OCI-LY7 (cell line): ENCODE measurements around the gene CAPN9. TPM values are rescaled to one million over a fixed set of nuclear protein-coding genes. Genes with fewer than 3 reads are reported as not detected.

Experiments used
- BruUV-seq: library from RNA; stranded (reverse); fragments of 400-500 nt; replicated peaks from 2 replicates; lab custom pipeline; 2021; lab: Mats Ljungman, UMichigan
- CTCF ChIA-PET: fragments of 300-600 bp; sonication (Branson Sonifier 250); formaldehyde crosslinking; loops from one replicate; lab custom pipeline; 2022; ENCODE audit warnings: antibody characterized with exemption; ENCODE audit not compliant: unreplicated experiment; lab: Charles Lee
- POLR2A ChIA-PET: fragments of 300-600 bp; sonication (Branson Sonifier 250); formaldehyde crosslinking; loops from one replicate; lab custom pipeline; 2022; ENCODE audit warnings: antibody characterized with exemption; lab: Charles Lee
- DNase-seq: peaks from one replicate; pipeline ENCODE4 v3.0.0-alpha.2; 2015; ENCODE audit warnings: low spot score
- H2AFZ ChIP-seq: fragments of 200-600 bp; sonication (generic), shearing (Covaris generic); 2 replicates; pipeline ENCODE4 v1.6.1; 2014; ENCODE audit warnings: mild to moderate bottlenecking, antibody characterized with exemption, low read length, moderate library complexity
- H3K27ac ChIP-seq: fragments of 200-600 bp; sonication (generic); 2 replicates; pipeline ENCODE4 v1.5.1; 2014; ENCODE audit warnings: mixed run types, low read depth, mild to moderate bottlenecking, moderate library complexity, low read length, inconsistent platforms; ENCODE audit not compliant: poor library complexity, severe bottlenecking
- H3K36me3 ChIP-seq: fragments of 200-600 bp; sonication (generic); 2 replicates; pipeline ENCODE4 v1.6.1; 2014; ENCODE audit warnings: mild to moderate bottlenecking, antibody characterized with exemption, low read length, moderate library complexity, mixed read lengths; ENCODE audit not compliant: insufficient read depth
- H3K4me1 ChIP-seq: fragments of 200-600 bp; sonication (generic); 2 replicates; pipeline ENCODE4 v1.5.1; 2014; ENCODE audit warnings: mild to moderate bottlenecking, low read length; ENCODE audit not compliant: insufficient read depth, poor library complexity, severe bottlenecking
- H3K4me2 ChIP-seq: fragments of 200-600 bp; sonication (generic); 2 replicates; pipeline ENCODE4 v1.6.1; 2014; ENCODE audit warnings: mild to moderate bottlenecking, low read length
- H3K4me3 ChIP-seq: fragments of 200-600 bp; sonication (generic); 2 replicates; pipeline ENCODE4 v1.5.1; 2014; ENCODE audit warnings: mild to moderate bottlenecking, low read depth, low read length; ENCODE audit not compliant: poor library complexity, severe bottlenecking
- H3K79me2 ChIP-seq: fragments of 200-600 bp; sonication (generic); 2 replicates; pipeline ENCODE4 v1.6.1; 2016; ENCODE audit warnings: low read depth, mild to moderate bottlenecking, low read length, moderate library complexity, mixed read lengths; ENCODE audit not compliant: insufficient read depth
- H3K9me2 ChIP-seq: fragments of 200-600 bp; sonication (generic); 2 replicates; pipeline ENCODE4 v1.6.1; 2016; ENCODE audit warnings: mild to moderate bottlenecking, low read length, mixed read lengths; ENCODE audit not compliant: insufficient read depth
- H3K9me3 ChIP-seq: fragments of 200-600 bp; sonication (generic); 2 replicates; pipeline ENCODE4 v1.6.1; 2014; ENCODE audit warnings: mild to moderate bottlenecking, mixed run types, low read length, mixed read lengths
- H4K20me1 ChIP-seq: fragments of 200-600 bp; sonication (generic); 2 replicates; pipeline ENCODE4 v1.6.1; 2014; ENCODE audit warnings: mild to moderate bottlenecking, antibody characterized with exemption, low read length, moderate library complexity, mixed read lengths; ENCODE audit not compliant: insufficient read depth
- EZH2phosphoT487 ChIP-seq: fragments of 200-600 bp; sonication (generic); IDR thresholded peaks from 2 replicates; pipeline ENCODE4 v1.6.1; 2018; ENCODE audit warnings: low read depth, borderline replicate concordance, mild to moderate bottlenecking, mixed run types, antibody characterized with exemption, low read length, moderate library complexity, mixed read lengths
- intact Hi-C: fragments of 100-400 bp; cut with micrococcal nuclease; formaldehyde crosslinking; loops from one replicate; pipeline ENCODE4 v1.10.0; 2022; ENCODE audit not compliant: unreplicated experiment
- total RNA-seq, 2 experiments: library from RNA; depleted of rRNA in 1 of 2; stranded (reverse); fragments of >200 nt in 1 of 2; shearing (Covaris generic) in 1 of 2; gene quantifications; 2 replicates each; pipeline ENCODE4 v1.2.3, GENCODE V29; 2014 to 2022
- TF ChIP-seq, protein P1 (sequence below): fragments of 200-600 bp; sonication (generic); conservative IDR thresholded peaks from 2 replicates; pipeline ENCODE4 v1.5.1; 2014; ENCODE audit warnings: mild to moderate bottlenecking, antibody characterized with exemption, low read length, moderate library complexity, mixed read lengths

The CAPN9 gene
- total RNA-seq, 2 experiments from 2014 or later = not detected

DNA sequence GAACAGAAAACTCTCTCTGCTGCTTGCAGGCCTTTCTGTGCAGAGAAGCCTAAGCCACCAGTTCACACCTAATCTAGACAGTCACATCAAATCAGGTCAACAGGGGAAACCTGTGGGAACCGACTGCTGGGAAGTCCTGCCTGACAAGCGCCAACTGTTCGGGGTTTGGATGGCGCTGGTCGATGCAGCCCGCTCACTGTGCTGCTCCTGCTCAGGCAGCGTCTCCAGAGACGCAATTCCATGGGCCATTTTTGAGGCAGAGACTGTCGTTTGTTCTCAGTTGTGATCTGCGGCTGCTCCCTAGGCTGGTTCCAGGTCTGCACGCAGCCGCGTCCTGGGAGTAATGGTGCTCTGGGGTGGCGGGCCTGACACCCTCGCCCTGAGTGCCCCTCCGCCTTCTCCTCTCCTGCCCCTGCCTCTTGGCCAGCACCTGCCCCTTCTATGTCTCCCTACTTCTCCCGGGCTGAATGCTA, 34.7 kb upstream of the CAPN9 start:
- CTCF ChIA-PET = no interaction called here
- H3K4me1 ChIP-seq = no peaks in the 10 kb centered on the region
- no peak for TF ChIP-seq EZH2phosphoT487
- TF ChIP-seq, protein P1, sequence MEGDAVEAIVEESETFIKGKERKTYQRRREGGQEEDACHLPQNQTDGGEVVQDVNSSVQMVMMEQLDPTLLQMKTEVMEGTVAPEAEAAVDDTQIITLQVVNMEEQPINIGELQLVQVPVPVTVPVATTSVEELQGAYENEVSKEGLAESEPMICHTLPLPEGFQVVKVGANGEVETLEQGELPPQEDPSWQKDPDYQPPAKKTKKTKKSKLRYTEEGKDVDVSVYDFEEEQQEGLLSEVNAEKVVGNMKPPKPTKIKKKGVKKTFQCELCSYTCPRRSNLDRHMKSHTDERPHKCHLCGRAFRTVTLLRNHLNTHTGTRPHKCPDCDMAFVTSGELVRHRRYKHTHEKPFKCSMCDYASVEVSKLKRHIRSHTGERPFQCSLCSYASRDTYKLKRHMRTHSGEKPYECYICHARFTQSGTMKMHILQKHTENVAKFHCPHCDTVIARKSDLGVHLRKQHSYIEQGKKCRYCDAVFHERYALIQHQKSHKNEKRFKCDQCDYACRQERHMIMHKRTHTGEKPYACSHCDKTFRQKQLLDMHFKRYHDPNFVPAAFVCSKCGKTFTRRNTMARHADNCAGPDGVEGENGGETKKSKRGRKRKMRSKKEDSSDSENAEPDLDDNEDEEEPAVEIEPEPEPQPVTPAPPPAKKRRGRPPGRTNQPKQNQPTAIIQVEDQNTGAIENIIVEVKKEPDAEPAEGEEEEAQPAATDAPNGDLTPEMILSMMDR = no peak
- no TSS peak for BruUV-seq
- H3K9me2 ChIP-seq = no peaks in the 10 kb centered on the region
- H3K27ac ChIP-seq = no peak overlapping the region
- H3K36me3 ChIP-seq = no peaks in the 10 kb centered on the region
- H4K20me1 ChIP-seq = no peaks in the 10 kb centered on the region
- no peaks in the 10 kb centered on the region for H3K9me3 ChIP-seq
- DNase-seq = no peak
- no peak overlapping the region for H3K4me3 ChIP-seq
- no peak overlapping the region for H3K4me2 ChIP-seq
- H2AFZ ChIP-seq = no peak overlapping the region
- POLR2A ChIA-PET = no interaction called here
- no peaks in the 10 kb centered on the region for H3K79me2 ChIP-seq
- intact Hi-C loops = no loop called here

DNA sequence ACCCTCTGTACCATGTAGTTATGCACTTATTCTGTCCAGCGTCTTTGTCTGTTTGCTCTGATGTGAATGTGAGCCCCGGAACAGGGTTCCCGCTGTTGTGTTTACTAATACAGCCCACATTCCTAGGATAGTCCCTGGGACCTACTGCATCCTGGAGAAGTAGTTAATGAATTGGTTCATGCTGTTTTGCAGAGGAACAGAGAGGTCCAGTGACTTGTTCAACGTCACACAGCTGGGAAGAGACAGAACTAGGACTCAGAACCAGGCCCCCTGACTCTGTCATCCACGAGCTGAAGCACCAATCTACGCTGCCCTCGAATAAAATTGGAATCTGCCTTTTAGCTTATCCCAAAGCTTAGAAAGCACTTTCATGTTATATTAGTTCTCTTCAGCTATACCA, 34.0 kb upstream of the CAPN9 start:
- no TSS peak for BruUV-seq
- H2AFZ ChIP-seq = no peak overlapping the region
- no peaks in the 10 kb centered on the region for H3K4me1 ChIP-seq
- ChIA-PET POLR2A (interaction anchor here (1.0 kb wide), 1 partner anchor 70 kb away, joined by 3 read pairs; no protein-coding TSS in a partner anchor), CTCF (interaction anchor here (0.6 kb wide), 1 partner anchor 15 kb away, joined by 3 read pairs; no protein-coding TSS in a partner anchor)
- TF ChIP-seq, protein P1 = no peak
- no peak for TF ChIP-seq EZH2phosphoT487
- no peak overlapping the region for H3K4me2 ChIP-seq
- H3K4me3 ChIP-seq = no peak overlapping the region
- H3K36me3 ChIP-seq = no peaks in the 10 kb centered on the region
- H4K20me1 ChIP-seq = no peaks in the 10 kb centered on the region
- H3K79me2 ChIP-seq = no peaks in the 10 kb centered on the region
- intact Hi-C loops = no loop called here
- no peak for DNase-seq
- H3K27ac ChIP-seq = no peak overlapping the region
- no peaks in the 10 kb centered on the region for H3K9me3 ChIP-seq
- H3K9me2 ChIP-seq = no peaks in the 10 kb centered on the region

DNA sequence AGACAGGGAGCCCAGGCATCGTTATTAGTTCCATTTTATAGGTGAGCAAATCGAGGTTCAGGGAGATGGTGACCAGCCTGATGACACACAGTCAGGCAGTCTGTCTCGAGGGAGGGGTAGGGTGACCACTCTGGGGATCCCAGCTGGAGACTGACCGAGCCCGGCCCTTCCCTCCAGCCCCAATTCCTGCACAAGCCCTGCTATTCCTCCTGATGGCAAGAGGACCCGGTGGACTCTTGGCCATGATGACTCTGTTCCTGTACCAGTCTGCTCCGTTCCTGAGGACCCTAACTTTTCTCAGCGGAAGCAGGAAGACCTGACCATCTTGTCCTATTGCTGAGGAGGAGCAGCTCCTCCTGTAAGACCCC, 33.7 kb upstream of the CAPN9 start:
- H4K20me1 ChIP-seq = no peaks in the 10 kb centered on the region
- ChIA-PET POLR2A (interaction anchor here (1.0 kb wide), 1 partner anchor 71 kb away, joined by 3 read pairs; no protein-coding TSS in a partner anchor), CTCF (interaction anchor here (0.6 kb wide), 1 partner anchor 15 kb away, joined by 3 read pairs; no protein-coding TSS in a partner anchor)
- intact Hi-C loops = no loop called here
- H3K9me2 ChIP-seq = no peaks in the 10 kb centered on the region
- TF ChIP-seq EZH2phosphoT487 = no peak
- TF ChIP-seq, protein P1 = no peak
- BruUV-seq = no TSS peak
- H3K4me3 ChIP-seq = no peak overlapping the region
- H3K36me3 ChIP-seq = no peaks in the 10 kb centered on the region
- no peaks in the 10 kb centered on the region for H3K9me3 ChIP-seq
- no peak overlapping the region for H3K27ac ChIP-seq
- no peaks in the 10 kb centered on the region for H3K79me2 ChIP-seq
- no peak overlapping the region for H2AFZ ChIP-seq
- DNase-seq = no peak
- no peaks in the 10 kb centered on the region for H3K4me1 ChIP-seq
- H3K4me2 ChIP-seq = no peak overlapping the region
